NCI-H146 treated with DMSO at 0.1 percent for 48 hours (cell line): ENCODE measurements around the gene KLHL21.
"Not testable (repeated sequence)": the region's sequence is repeated elsewhere in the genome, so short reads cannot be mapped to it uniquely, and the experiment has no call there.

Experiments
- DNase-seq: peaks from one replicate; lab custom pipeline; 2025; ENCODE audit not compliant: unreplicated experiment; lab: John Stamatoyannopoulos, UW

KLHL21 gene, protein sequence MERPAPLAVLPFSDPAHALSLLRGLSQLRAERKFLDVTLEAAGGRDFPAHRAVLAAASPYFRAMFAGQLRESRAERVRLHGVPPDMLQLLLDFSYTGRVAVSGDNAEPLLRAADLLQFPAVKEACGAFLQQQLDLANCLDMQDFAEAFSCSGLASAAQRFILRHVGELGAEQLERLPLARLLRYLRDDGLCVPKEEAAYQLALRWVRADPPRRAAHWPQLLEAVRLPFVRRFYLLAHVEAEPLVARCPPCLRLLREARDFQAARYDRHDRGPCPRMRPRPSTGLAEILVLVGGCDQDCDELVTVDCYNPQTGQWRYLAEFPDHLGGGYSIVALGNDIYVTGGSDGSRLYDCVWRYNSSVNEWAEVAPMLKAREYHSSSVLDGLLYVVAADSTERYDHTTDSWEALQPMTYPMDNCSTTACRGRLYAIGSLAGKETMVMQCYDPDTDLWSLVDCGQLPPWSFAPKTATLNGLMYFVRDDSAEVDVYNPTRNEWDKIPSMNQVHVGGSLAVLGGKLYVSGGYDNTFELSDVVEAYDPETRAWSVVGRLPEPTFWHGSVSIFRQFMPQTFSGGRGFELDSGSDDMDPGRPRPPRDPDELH

DNA sequence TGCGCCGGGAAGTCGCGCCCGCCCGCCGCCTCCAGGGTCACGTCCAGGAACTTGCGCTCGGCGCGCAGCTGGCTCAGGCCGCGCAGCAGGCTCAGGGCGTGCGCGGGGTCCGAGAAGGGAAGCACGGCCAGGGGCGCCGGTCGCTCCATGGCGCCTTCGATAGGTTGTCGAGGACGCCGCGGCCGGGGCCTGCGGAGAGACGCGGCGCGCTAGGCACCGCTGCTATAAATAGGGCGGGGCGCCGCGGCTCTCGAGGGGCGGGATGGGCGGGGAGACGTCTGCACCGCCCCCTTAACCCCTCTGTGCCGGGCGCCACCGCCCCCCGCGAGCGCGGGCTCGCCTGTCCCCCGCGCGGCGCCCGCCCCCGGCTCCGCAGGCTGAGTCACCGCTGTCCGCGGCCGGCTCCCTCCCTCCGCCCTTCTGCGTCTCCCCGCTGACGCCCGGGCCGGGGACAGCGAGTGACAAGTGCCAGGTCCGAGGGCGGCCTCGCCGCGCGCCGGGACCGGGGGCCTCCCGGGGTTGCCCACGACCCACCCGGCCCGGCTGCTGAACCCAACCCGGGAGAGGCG, at the start of gene KLHL21:
TSS of gene KLHL21 (minus strand) at position 201 of the 569 bp plus-strand sequence. CDS start at position 149, 52 bp downstream.
- peak; percentile 8 for DNase-seq

DNA sequence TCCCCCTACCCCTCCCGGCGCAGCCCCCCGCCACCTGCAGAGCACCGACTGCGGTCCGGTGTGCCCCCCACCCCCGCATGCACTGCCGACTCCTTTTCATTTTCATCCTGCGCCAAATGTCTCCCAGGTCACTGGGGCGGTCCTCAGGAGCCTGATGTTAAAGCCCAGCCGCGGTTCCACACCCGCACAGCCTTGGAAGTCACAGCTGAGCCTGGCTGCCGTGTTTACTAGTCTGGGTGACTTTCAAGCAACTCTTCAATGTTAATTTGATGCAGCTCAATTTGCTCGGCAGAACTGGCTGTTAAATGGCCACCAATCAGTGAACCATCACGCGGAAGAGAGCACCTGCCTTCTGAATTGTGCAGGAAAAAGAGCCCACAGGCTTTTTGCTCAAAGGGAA, 49.2 kb upstream of the KLHL21 start:
- no peak for DNase-seq

DNA sequence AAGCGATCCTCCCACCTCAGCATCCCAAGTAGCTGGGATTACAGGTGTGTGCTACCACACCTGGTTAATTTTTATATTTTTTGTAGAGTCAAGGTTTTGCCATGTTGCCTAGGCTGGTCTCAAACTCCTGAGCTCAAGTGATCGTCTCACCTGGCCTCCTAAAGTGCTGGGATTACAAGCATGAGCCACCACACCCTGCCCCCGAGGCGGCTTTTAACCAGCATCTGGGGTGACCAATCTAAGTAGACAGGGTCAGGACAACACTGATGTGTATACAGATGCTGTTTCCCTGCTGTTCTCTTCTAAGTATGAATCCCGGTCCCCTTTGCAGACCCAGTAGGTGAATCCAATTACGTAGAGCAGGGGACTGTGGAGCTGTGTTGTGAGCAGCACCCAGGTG, 45.9 kb upstream of the KLHL21 start:
- DNase-seq, result no peak

DNA sequence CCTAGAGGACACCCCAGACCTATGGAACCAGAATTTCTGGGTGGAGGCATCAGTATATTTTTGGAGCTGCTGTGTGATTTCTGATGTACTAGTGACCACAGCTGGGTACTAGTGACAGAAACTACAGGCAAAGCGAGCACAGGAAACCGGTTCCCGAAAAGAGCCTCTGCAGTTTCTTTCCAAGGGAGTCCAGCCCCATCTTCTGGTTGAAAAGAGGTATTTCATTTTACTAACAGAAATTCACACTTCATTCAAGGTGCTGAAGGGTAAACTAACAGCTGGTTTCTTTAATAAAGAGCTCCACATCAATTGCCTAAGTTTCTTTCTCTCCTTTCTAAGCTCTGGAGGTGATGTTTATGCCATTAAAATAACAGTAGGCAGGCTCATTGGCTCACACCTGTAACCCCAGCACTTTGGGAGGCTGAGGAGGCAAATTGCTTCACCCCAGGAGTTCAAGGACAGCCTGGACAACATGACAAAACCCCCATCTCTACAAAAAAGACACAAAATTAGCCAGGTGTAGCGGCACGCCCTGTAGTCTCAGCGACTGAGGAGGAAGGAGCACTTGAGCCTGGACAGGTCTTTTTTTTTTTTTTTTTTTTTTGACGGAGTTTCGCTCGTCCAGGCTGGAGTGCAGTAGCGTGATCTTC, 44.0 kb upstream of the KLHL21 start:
- no peak for DNase-seq

DNA sequence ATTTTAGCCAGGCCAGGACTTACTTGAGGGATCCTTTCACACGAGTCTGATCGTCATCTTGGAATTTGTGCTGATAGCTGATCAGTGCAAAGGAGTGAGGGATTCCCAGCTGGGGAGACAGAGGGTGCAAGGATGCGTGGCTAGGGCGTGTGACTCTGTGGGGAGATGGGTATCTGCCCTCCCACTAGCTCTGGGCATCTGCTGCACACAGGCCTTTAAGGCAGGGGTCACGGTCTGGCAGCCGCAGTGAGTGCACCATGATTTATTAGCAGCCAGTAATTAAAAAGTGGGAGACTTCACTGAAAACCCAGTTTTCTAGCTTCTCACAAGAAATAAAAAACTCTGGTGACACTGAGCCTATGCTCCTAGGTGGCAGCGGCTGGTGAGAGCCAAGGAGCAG, 42.3 kb upstream of the KLHL21 start:
- DNase-seq, result no peak

DNA sequence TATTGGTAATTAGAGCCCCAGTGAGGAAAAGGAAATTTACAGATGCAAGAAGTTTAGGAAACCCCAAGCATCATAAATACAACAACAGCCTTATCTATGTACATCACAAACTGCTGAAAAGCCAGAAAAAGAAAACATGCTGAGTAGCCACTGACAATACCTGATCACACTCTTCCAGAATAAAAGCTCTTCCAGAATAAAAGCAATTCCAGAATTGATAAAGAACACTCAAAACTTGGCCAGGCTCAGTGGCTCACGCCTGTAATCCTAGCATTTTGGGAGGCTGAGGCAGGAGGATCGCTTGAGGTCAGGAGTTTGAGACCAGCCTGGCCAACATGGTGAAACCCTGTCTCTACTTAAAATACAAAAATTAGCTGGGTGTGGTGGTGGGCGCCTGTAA, 38.2 kb upstream of the KLHL21 start:
- DNase-seq, result not testable (repeated sequence)

DNA sequence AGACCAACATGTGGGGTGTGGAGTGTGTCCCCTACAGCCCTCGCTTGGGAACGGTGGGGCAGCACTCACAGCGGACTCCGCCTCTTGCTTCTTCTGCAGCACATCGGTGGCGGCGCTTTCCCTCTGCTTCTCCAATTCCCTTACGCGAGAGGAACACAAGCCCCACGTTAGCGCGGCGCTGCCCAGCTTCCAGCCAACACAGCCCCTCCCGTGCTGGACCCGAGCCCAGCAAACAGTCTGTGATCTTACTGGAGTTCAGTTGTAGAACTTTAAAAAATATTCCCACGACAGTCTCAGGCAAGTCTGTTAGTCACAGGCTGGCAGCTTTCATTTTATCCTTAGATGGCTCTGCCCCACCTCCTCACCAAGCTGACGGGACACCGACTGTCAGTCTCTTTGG, 35.6 kb upstream of the KLHL21 start:
- DNase-seq, result no peak

DNA sequence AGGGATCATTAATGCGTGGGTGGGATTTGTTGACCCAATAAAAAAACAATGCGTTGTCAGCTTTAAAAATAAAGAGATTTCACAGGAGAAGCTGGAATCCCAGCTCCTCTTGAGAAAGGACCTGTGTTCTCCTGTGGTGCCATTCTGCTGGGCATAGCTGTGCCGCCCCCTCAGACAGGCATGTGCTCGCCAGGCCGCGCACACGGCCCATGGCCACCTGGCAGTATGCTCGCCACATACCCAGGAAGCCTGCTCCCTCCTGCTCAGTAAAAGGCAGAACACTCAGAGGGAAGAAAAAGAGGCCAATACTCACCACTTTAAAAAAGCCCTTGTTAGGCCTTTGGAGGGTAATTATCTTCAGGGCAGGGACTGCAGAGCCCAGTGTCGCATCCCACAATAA, 35.1 kb upstream of the KLHL21 start:
- no peak for DNase-seq

DNA sequence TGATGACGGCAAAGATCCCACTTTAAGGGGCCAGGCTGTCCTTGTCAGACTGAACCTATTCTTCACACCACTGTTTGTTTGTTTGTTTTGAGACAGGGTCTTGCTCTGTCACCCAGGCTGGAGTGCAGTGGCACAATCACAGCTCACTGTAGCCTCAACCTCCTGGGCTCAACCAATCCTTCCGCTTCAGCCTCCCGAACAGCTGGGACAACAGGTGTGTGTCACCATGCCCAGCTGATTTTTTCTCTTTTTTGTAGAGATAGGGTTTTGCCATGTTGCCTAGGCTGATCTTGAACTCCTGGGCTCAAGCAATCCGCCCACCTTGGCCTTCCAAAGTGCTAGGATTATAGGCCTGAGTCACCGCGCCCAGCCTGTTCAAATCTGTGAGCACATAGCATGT, 34.1 kb upstream of the KLHL21 start:
- not testable (repeated sequence) for DNase-seq

DNA sequence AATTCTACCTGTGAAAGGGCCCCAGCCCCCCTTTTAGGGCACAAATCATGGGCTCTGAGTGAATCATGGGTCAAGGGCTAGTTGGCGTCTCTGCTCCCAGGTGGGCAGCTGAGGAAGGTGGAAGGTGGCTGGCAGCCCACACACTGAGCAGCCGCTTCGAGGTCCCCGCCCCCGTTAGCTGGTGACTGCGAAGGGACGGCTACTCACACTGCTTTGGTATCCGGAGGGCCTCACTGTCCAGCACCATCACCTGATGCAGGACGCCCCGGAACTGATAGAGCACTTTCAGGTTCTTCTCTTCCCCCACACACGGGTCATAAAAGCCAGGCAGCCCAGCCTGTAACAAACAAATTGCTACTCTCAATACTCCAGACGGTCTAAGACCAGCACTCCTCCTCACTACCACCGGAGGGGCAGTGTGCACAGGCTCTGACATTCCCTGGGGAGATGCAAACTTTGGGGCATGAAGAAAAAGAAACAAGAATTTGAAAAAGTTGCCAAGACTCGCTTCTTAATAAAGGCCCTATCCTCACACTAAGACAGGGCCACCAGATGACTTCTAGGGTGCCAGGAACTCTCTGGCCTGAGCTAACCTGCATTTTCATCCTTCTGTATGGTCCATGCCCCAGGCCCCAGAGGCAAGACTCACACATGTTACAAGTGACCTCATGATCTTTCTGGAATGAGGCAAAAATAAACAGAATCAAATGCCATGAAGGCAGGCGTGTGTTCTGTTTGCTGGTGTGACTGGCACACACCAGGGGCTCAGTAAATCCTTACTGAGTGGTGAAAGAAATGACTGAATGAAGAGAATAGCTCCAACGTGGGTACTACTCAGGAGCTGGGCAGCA, 33.5 kb upstream of the KLHL21 start:
- no peak for DNase-seq

DNA sequence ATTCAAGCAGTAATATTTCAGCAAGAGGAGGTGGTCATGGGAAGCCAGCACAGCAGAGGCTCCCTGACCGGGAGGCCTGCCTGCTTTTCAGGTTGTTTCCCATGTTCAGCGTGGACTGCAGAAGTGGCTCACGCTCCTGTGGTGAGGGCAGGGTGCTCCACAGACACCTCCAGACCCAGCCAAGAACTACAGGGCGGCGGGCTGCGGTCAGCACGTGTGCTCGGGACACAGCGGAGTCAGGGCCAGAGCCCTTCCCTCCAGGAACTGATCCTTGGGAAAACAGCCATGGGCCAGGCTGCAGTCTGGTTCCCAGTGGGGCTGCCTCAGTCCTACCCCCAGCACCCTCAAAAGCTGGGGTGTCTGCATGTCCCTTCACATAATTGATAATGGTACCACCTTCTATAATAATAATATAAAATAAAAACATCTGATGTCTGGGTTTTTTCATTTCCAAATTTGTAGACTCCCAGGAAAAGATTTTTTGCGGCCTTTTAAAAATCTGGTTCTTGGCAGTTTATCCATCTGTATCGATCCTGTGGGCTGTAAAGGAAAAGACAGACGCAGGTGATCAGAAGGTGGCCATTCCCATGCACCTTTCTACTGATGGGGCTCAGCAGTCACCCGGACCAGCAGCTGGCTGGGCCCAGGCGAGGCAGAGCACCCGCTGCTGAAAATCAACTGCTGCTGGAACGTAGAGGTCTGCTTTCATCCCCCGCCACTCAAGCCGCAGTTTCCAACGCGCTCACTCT, 32.7 kb upstream of the KLHL21 start:
- DNase-seq, result no peak

DNA sequence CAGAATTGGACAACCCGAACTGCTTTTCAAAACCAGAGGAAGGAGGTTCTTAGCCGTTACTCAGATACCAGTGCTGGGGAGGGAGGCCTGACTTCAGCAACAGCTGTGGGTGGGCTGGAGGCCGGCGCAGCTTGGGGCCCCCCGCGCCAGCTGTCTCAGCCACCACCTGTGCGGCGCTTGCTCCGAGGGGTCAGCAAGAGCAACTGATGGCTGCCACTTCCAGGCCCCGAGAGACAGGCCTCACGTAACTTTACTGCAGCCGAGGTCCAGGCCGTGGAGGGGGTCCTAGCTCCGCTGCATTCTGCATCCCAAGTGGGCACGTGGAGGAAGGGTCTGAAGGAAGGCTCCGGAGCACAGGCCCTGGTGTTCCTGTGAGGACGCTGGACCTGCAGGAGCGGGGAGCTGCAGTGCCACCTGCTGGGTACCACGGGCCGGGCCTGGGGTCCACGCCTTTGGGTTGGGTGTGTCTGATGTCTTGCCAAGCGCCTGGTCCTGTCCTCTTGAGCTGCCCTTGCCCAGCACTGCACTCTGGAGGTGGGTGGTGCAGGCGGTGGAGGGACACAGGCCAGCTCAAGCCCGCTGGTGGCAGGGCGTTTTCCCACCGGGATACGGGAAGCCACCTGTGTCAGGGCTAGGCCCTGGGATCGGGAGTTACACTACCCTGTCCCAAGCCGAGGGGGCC, 31.8 kb upstream of the KLHL21 start:
- DNase-seq, result no peak

DNA sequence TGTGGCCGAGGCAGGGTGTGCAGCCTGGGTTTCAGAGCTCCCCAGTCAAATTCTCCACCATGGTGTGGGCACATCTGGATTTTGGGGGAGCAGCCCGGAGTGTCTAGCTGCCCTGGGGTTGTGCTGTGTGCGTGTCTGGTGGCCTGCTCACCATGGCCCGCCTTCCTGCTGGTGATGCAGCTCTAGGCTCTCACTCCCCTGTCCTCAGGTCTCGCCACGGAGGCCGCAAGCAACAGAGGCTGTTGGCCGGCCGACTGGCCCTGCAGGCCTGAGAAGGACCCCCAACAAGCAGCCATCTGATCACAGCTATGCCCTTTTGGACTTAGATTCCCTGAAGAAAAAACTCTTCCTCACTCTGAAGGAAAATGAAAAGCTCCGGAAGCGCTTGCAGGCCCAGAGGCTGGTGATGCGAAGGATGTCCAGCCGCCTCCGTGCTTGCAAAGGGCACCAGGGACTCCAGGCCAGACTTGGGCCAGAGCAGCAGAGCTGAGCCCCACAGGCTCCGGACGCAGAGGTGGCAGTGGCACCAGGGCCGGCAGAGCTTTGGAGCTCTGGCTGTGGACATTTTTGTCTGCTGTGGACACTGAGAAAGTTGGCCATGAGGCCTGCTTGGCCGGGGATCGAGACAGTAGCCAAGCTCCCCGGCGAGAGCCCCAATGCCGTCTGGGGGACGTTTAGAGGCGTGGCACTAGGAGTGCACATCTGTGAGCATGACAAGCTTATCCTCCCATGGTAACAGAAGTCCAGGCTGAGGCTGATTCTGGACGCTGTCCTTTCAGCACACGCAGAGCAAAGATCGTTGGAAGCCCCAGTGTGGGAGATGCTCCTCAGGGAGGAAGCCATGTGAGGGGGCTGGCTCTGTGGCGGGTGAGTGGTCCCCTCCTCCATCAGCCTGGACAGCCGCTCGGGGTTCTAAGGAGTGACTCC, 30.2 kb upstream of the KLHL21 start:
- no peak for DNase-seq

DNA sequence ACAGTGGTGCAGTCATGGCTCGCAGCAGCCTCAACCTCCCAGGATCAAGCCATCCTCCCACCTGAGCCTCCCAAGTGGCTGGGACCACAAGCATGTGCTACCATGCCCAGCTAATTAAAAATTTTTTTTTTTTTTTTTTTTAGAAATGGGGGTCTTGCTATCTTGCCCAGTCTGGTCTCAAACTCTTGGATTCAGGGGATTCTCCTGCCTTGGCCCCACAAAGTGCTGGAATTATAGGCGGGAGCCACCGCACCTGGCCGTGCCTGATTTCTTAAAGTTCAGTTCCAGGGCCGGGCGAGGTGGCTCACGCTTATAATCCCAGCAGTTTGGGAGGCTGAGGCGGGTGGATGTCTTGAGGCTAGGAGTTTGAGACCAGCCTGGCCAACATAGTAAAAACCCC, 28.4 kb upstream of the KLHL21 start:
- no peak for DNase-seq

DNA sequence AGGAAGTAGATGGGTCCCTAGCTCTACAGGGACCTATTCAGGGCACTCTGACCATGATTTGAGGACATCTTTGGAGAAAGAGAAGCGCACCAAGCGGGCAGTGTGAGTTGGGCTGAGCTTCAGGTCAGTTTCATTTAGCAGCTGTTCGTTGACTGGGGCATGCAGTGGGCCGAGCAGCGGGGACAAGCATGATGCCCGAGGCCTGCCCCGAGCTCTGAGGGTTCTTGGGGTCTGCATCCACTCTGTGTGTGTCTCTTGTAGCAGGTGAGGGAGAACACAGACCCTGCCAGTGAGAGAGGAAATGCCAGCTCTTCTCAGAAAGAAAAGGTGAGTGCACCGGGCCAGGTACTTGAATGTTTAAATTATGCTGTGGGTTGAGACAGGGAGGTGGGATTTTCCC, 27.4 kb upstream of the KLHL21 start:
- DNase-seq, result no peak

DNA sequence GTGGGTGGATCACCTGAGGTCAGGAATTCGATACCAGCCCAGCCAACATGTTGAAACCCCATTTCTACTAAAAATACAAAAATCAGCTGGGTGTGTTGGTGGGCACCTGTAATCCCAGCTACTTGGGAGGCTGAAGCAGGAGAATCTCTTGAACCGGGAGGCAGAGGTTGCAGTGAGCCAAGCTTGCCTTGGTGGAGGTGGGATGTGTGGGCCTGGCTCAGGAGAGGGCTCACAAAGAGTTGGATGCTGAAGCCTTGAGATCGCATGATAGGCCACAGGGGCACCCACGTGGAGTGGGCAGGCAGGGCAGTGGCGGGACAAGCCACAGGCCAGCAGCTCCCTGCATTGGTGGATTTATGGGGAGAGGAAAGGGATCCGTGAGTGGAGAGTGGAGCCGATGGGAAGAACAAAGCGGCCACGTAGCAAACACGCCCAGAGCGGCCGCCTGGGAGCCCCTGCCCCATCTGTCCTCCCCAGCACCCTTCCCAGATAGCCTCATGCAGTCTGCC, 26.4 kb upstream of the KLHL21 start:
- DNase-seq, result no peak

DNA sequence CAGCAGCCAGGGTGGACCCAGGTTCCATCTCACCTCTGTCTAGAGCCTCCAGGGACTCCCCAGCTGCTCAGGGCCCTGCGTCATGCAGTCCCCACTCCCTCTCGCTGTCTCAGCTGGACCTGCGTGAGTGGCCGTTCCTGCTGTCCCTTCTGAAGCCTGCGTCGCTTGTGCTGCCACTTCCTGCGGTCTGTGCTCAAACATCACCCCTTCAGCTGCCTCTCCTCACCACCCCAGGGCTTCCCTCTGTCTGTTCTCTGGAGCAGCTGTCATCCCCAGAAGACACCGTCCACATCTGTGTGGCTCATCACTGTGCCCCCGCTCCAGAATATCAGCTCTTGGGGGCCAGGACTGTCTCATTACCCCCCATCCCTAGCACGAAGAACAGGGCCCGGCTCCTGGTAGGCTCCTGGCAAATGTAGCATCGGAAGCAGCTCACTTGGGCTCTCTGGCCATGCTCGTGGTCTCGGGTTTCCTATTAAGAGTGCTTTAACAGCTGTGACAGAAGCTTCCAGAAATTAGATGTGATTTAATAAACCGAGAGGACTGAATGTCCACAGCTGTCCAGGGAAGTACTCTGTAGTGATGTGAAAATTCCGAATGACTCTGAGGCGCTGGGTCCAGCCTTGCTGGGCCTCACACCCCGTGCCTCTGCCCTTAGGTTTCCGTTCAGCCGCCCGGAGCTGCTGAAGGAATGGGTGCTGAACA, 25.3 kb upstream of the KLHL21 start:
- DNase-seq, result no peak

DNA sequence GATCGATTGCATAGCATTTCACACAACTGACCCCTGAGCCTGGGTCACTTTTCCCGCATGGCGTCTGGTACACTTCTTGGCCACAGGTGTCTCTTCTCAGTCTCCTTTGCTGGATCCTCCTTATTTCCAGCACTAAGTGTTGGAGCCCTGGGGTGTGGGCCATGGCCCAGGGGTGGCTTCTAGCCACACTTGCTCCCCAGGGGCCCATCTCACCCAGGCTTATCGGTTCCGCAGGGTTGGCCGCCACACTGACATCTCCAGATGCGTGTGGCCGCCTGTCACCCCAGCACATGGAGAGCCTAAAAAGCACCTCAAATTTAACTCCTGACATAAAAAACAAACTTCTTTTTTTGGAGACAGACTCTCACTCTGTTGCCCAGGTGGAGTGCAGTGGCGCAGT, 24.4 kb upstream of the KLHL21 start:
- DNase-seq, result no peak
